Spleen (tissue), 11 donors: Measurements from ENCODE around the gene KIF7. TPM values are rescaled to one million over a fixed set of nuclear protein-coding genes. Genes with fewer than 3 reads are reported as not detected.

ENCODE experiments used
- DNase-seq: peaks from one replicate; pipeline ENCODE4 v3.0.0-alpha.2; 2020
- H3K27ac ChIP-seq, 8 donors: fragments of 200-600 bp; sonication (generic) in 7 of 8; 1 replicate in 4 of 8; 2 replicates in 4 of 8; pipeline versions ENCODE4 v1.5.0 to v1.8.0; 2016 to 2021; ENCODE audit warnings: inconsistent platforms in 4 of 8, mild to moderate bottlenecking in 4 of 8, moderate library complexity in 1 of 8
- H3K27me3 ChIP-seq, 7 donors: fragments of 200-600 bp; sonication (generic) in 6 of 7; replicated peaks in 1 of 7; 1 replicate in 4 of 7; 2 replicates in 3 of 7; pipeline versions ENCODE4 v1.5.0 to v1.8.0; 2016 to 2021; ENCODE audit warnings: inconsistent platforms in 3 of 7, mild to moderate bottlenecking in 1 of 7
- H3K36me3 ChIP-seq, 6 donors: fragments of 200-600 bp; sonication (generic) in 5 of 6; 1 replicate in 4 of 6; 2 replicates in 2 of 6; pipeline versions ENCODE4 v1.5.0 to v1.8.0; 2016 to 2021; ENCODE audit warnings: inconsistent platforms in 2 of 6
- H3K4me1 ChIP-seq, 6 donors: fragments of 200-600 bp; sonication (generic) in 5 of 6; 1 replicate in 3 of 6; 2 replicates in 3 of 6; pipeline versions ENCODE4 v1.5.0 to v1.8.0; 2016 to 2021; ENCODE audit warnings: inconsistent platforms in 3 of 6
- H3K4me3 ChIP-seq, 8 donors: fragments of 200-600 bp; sonication (generic) in 7 of 8; 1 replicate in 4 of 8; 2 replicates in 4 of 8; pipeline versions ENCODE4 v1.5.0 to v1.8.0; 2016 to 2021; ENCODE audit warnings: inconsistent platforms in 4 of 8, mild to moderate bottlenecking in 4 of 8, moderate library complexity in 2 of 8
- H3K9me3 ChIP-seq, 8 donors: fragments of 200-600 bp; sonication (generic) in 7 of 8; 1 replicate in 4 of 8; 2 replicates in 4 of 8; pipeline versions ENCODE4 v1.5.0 to v1.8.0; 2016 to 2021; ENCODE audit warnings: inconsistent platforms in 4 of 8
- CTCF ChIP-seq, 11 experiments: fragments of 200-600 bp in 7 of 11; fragments of 450-650 bp in 4 of 11; sonication (generic) in 4 of 11; IDR thresholded peaks in 8 of 11; conservative IDR thresholded peaks in 3 of 11; 1 replicate in 7 of 11; 2 replicates in 4 of 11; pipeline versions ENCODE4 v1.4.0 to v1.8.0; 2016 to 2021; ENCODE audit warnings: antibody characterized with exemption in 11 of 11, inconsistent platforms in 4 of 11, mild to moderate bottlenecking in 1 of 11
- POLR2A ChIP-seq, 3 donors: fragments of 450-650 bp; IDR thresholded peaks; one replicate each; pipeline ENCODE4 v1.5.1; 2017; ENCODE audit warnings: antibody characterized with exemption in 3 of 3, mild to moderate bottlenecking in 1 of 3
- POLR2AphosphoS5 ChIP-seq, 3 donors: sonication (generic); formaldehyde crosslinking; IDR thresholded peaks; one replicate each; pipeline ENCODE4 v1.5.1; 2017; ENCODE audit warnings: antibody characterized with exemption in 3 of 3
- WGBS, 5 donors: extraction: QIAGEN DNeasy Blood & Tissue Kit in 3 of 5; methylation state at CpG; one replicate each; pipeline versions ENCODE4 v1.1.5 to v1.1.7; 2013 to 2018; 5-methylcytosine and 5-hydroxymethylcytosine counted together
- intact Hi-C: fragments of 100-400 bp; cut with DNase I; formaldehyde crosslinking; loops from one replicate; pipeline ENCODE4 v1.15.0; 2023; ENCODE audit warnings: low total_unique reads
- polyA plus RNA-seq, 3 donors: library from polyadenylated mRNA; stranded (reverse); fragments of 200-250 nt; gene quantifications; one replicate each; pipeline ENCODE4 v1.2.1, GENCODE V29; 2013
- total RNA-seq, 7 donors: library from RNA; depleted of rRNA in 3 of 7; stranded (reverse); fragments of >200 nt in 3 of 7; fragmentation: NEBNext Ultra II Directional in 4 of 7; extraction: Animal tissue kit (Norgen Biotek cat#: 25700) in 4 of 7; gene quantifications; one replicate each; pipeline versions ENCODE4 v1.1.0 to v1.2.1, GENCODE V29; 2016 to 2021
- donor health status: healthy with polysubstance abuse.
- donor health status: DM: no; HTN: no; CAD: no; lungs with moderate emphysema.
- donor health status: DM: no; HTN: no; CAD: no.
- donor health status: Bipolar disorder and iron deficiency.
- donor health status: healthy.
- donor health status: DM: no; HTN: no; CAD: no.
- donor health status: DM: yes; HTN: yes; CAD: no.

Gene KIF7
- total and polyA plus RNA-seq, 10 donors = 1.1 to 3.9 (median 2.3) TPM

- Histone ChIP-seq H3K27me3 (no peaks in the 10 kb centered on the region), H3K4me1 (no peaks in the 10 kb centered on the region), H3K4me3 (no peak overlapping the region), H3K36me3 (peaks cover 0 to 73% (median 14%) of the 10 kb centered on the region in 6 donors), H3K9me3 (peaks cover 0 to 8% (median 0%) of the 10 kb centered on the region in 8 donors), H3K27ac (no peak overlapping the region)
- intact Hi-C loops = no loop called here
- WGBS, 5 donors = 90 to 96% (median 93%) methylated on average over 14 to 30 of the region's 30 CpGs
- TF ChIP-seq CTCF (IDR thresholded peaks at IDR 0.05 in 8 of 11, conservative IDR thresholded peaks at IDR 0.05 in 3 of 11) (no peak), POLR2A (IDR thresholded peaks at IDR 0.05) (no peak), POLR2AphosphoS5 (IDR thresholded peaks at IDR 0.05) (no peak)
- no peak for DNase-seq
Observed at GRCh38 chr15:89630974-89631901, 24.0 kb downstream of the KIF7 start.

- Histone ChIP-seq H3K9me3 (peaks cover 0 to 8% (median 0%) of the 10 kb centered on the region in 8 donors), H3K4me3 (no peak overlapping the region), H3K36me3 (peaks cover 0 to 83% (median 14%) of the 10 kb centered on the region in 6 donors), H3K27ac (no peak overlapping the region), H3K27me3 (no peaks in the 10 kb centered on the region), H3K4me1 (no peaks in the 10 kb centered on the region)
- 92 to 98% (median 93%) methylated on average over 10 to 14 of the region's 14 CpGs for WGBS, 5 donors
- no peak for TF ChIP-seq CTCF (IDR thresholded peaks at IDR 0.05 in 8 of 11, conservative IDR thresholded peaks at IDR 0.05 in 3 of 11)
- TF ChIP-seq POLR2A (IDR thresholded peaks at IDR 0.05) = no peak
- TF ChIP-seq POLR2AphosphoS5 (IDR thresholded peaks at IDR 0.05) = no peak
- intact Hi-C loops = no loop called here
- no peak for DNase-seq
Observed at GRCh38 chr15:89630260-89630659, 25.0 kb downstream of the KIF7 start.

- Histone ChIP-seq H3K4me3 (no peak overlapping the region), H3K4me1 (no peaks in the 10 kb centered on the region), H3K9me3 (peaks cover 0 to 8% (median 0%) of the 10 kb centered on the region in 8 donors), H3K27ac (no peak overlapping the region), H3K36me3 (peaks cover 0 to 88% (median 14%) of the 10 kb centered on the region in 6 donors), H3K27me3 (no peaks in the 10 kb centered on the region)
- 94 to 100% (median 98%) methylated on average over 5 of the region's 5 CpGs for WGBS, 5 donors
- DNase-seq = no peak
- intact Hi-C loops = no loop called here
- TF ChIP-seq POLR2A (IDR thresholded peaks at IDR 0.05) (no peak), CTCF (IDR thresholded peaks at IDR 0.05 in 8 of 11, conservative IDR thresholded peaks at IDR 0.05 in 3 of 11) (no peak), POLR2AphosphoS5 (IDR thresholded peaks at IDR 0.05) (no peak)
Observed at GRCh38 chr15:89629829-89630228, 25.4 kb downstream of the KIF7 start.
